Eye (tissue), 1 donor: ENCODE results near the gene VMP1.
"Not testable (repeated sequence)": the region's sequence is repeated elsewhere in the genome, so short reads cannot be mapped to it uniquely, and the experiment has no call there.

Source experiments
- DNase-seq: peaks from one replicate; pipeline ENCODE4 v3.0.0-alpha.2; 2015

The VMP1 gene

GRCh38 chr17:59842901-59843652 lies 135.6 kb downstream of the VMP1 start:
- DNase-seq, result no peak

DNA sequence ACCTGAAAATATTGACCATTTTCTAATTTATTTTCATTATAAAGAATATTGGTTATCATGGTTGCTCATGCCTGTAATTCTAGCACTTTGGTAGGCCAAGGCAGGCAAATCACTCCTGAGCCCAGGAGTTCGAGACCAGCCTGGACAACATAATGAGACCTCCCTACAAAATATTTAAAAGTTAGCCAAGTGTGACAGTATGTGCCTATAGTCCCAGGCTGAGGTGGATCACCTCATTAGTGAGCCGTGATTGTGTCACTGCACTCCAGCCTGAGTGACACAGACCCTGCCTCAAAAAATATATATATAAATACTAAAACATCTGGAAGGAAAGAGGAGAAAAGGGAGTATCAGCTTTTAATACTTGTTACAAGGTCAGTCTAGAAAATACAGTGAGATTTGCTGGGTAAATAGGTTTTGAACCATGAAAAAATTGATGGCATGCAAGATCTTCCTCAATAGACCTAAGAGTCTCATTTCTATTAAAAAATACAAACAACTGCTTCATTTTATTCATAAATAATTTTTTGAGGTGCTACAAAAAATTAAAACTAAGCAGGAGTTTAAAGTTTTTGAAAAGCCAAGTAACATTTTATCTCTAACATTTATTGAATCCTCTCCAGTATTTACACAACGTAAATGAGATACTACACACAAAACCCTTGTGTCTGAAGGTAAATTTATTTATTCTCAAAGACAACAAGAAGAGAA lies 137.6 kb downstream of the VMP1 start:
- no peak for DNase-seq

- no peak for DNase-seq
These were observed 138.3 kb downstream of the VMP1 start for GRCh38 chr17:59845595-59846393.

GRCh38 chr17:59846394-59847165 lies 139.1 kb downstream of the VMP1 start:
- DNase-seq, result no peak

DNA sequence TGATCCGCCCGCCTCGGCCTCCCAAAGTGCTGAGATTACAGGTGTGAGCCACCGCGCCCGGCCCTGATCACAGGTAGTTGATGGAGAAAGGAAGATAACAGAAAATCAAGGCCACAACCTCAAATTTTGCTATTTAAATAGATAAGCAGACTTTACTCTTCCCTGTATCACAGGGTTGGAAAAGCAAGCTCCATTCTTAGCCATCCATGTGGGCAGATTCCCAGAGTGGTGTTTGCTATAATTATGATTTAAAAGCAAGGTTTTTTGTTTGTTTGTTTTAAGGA lies 140.9 kb downstream of the VMP1 start:
- DNase-seq, result no peak

GRCh38 chr17:59848778-59849177 lies 141.3 kb downstream of the VMP1 start:
- no peak for DNase-seq

- not testable (repeated sequence) for DNase-seq
These were observed 142.9 kb downstream of the VMP1 start for GRCh38 chr17:59850311-59850710.

- no peak for DNase-seq
These were observed 144.3 kb downstream of the VMP1 start for GRCh38 chr17:59851439-59852375.

GRCh38 chr17:59852847-59853167 lies 145.4 kb downstream of the VMP1 start:
- not testable (repeated sequence) for DNase-seq

- DNase-seq, result no peak
These were observed 145.9 kb downstream of the VMP1 start for GRCh38 chr17:59853168-59853918.

- DNase-seq, result not testable (repeated sequence)
These were observed 146.7 kb downstream of the VMP1 start for GRCh38 chr17:59853919-59854729.

DNA sequence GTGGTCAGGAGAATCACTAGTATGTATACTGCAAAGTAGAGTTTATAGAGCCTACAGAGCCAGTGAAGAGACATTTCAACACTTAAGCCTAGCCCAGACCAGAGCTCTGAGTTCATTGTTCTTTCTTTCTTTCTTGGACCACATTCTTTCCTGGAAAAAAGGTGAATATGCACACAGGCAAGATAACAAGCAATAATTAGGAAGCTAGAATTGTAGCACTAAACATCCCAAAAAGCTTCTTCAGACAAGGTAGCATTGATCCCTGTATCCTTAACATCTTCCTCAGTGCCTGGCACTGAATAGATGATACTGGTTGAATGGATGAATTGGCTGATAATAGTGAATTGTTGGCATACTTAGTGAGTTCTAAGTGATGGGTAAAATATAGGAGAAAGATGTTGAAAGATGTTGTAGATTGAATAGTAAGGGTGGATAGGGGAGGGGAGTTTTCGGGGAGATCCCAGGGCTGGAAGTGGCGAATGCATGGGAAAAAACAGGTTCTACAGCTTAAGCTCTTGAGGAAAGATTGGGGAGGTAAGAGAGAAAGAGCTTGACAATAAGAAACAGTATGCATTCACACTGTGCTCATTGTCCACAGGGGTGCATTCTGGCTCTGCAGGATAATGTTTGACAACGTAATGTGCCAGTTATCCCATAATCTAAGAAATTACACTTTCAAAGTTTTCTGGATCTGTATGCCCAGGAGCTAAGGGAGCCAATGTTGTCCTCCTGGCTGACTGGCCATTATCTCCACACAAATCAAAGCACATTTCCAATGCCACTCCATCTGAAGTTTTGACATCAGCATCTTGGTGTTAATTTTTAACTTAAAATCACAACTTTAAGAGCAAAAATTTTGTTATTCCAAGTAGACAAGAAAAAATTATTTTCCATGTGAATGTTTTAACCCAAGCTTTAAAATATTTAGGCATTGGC lies 149.7 kb downstream of the VMP1 start:
- DNase-seq, result no peak

DNA sequence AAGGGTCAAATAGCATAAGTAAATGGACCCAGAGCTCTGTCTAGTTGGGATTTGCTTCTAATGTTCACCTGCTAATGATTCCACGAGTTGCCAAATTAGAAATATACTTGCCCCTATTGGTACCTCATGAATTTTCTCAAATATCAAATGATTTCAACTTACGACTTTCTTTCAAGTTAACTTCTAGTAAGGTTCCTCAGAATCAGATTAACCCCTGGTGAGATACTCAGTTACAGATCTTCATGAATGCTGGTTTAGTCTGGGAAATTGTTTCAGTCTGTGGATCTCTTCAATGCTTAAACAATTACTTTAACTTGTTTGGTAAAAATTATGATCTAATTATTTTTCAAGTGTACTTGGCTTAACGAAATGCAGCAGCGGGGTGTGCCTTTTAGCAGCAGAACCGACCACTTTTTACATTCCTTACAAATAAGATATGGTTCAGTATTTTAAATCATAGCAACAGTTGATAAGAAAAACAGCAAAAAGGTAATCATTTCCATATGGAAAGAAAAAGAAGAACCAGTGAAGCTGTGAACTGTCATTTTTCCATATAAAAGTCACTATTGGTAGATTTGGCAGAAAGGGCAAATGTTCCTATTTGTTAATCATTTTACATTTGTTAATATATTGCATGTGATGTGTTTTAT lies 150.8 kb downstream of the VMP1 start:
- no peak for DNase-seq

- no peak for DNase-seq
These were observed 151.5 kb downstream of the VMP1 start for GRCh38 chr17:59858932-59859331.

DNA sequence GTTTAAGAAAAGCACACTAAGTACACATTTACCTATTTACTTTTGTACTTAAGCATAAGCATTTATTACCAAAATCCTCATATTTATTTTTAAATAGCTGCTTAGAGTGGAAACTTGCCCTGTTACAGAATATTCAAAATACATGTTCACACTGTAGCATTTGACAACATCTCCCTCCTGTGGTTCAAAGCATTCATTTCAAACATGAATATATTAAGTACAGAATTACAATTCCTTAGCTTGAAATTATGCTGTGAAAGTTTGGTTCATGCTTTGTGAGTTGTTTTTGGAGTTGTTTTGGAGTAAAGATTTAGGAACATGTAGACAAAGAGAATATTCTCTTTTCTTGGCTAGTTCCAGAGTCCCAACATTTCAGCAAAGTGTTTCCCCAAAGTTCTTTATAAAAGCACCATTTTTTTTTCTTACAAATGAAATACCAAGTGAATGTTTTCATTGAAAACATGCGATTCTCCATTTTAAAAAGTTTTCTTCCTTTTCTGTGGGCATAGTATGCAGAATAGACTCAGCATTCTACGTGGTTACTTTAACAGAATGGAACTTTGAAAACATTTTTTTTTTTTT lies 152.1 kb downstream of the VMP1 start:
- peak; percentile 62 for DNase-seq

GRCh38 chr17:59863616-59864015 lies 156.2 kb downstream of the VMP1 start:
- DNase-seq, result no peak

- DNase-seq, result no peak
These were observed 162.4 kb downstream of the VMP1 start for GRCh38 chr17:59869941-59870218.

GRCh38 chr17:59870482-59870881 lies 163.0 kb downstream of the VMP1 start:
- DNase-seq, result no peak

DNA sequence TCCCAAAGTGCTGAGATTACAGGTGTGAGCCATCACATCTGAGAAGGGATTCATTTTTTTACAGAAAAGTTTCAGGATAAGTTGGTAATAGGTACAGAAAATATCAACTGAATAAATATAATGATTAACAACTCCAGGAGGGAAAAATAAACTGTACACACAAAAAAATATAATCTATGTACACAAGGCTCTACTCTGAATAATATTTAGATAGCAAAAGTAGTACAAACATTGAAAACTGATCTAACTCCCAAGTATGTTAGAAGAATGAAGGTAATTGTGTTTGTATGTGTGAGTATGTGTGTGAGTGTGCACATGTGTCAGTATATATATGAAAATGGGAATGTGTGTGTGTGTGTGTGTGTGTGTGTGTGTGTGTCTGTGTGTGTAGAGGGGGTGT lies 164.9 kb downstream of the VMP1 start:
- DNase-seq, result no peak
